Hindlimb muscle (tissue), 1 donor: ENCODE results near the gene TTC21B. TPM values are rescaled to one million over a fixed set of nuclear protein-coding genes. Genes with fewer than 3 reads are reported as not detected.

Experiments used
- DNase-seq: peaks from one replicate; pipeline ENCODE4 v3.0.0-alpha.2; 2013
- polyA plus RNA-seq: library from polyadenylated mRNA; unstranded; fragments of 120-200 nt; gene quantifications from one replicate; pipeline ENCODE4 v1.2.1, GENCODE V29; 2013; ENCODE audit not compliant: insufficient read length

The TTC21B gene
- polyA plus RNA-seq, 1 donor: 20.7 TPM

GRCh38 chr2:165920748-165921147, 32.8 kb downstream of the TTC21B start:
- DNase-seq: no peak

- DNase-seq: no peak
Measured at GRCh38 chr2:165913636-165914035, 39.9 kb downstream of the TTC21B start.

GRCh38 chr2:165911981-165912380, 41.6 kb downstream of the TTC21B start:
- DNase-seq: no peak

DNA sequence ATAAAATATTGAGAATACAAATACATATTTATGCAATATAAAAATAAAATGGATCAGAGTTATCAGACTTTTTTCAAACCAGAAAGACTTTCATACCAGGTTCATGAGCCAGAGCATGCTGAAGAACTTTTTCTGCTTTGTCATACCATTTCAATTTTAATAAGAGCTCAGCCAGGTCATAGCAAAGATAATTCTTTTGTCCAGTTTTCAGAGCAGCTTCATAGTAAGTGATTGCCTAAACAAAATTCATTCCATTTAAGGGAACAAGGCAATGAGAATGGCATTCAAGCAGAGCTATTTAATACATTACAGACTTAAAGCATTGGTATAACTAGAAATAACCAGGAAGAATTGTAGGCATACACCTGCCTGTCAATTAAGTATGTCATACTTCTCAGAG, 42.3 kb downstream of the TTC21B start:
- no peak for DNase-seq

DNA sequence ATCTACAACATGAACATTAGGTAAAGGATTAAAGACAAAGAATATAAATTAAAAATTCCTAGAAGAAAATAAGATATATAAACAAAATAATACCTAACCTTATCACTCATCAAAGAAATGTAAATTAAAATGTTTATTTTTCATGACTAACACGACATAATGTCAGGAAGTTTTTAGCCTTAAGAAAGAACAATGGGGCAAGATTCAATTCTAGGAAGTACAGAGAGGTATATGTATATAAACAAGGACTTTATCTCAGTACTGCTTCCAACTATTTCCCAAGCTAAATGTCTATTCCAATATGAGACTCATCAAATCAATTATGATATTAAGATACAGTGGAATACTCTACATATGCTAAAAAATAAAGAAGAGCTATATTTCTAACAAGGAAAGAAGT, 44.1 kb downstream of the TTC21B start:
- DNase-seq: no peak

GRCh38 chr2:165905854-165906253, 47.7 kb downstream of the TTC21B start:
- DNase-seq: no peak

GRCh38 chr2:165905269-165905668, 48.3 kb downstream of the TTC21B start:
- no peak for DNase-seq

GRCh38 chr2:165904432-165904831, 49.1 kb downstream of the TTC21B start:
- DNase-seq: no peak

DNA sequence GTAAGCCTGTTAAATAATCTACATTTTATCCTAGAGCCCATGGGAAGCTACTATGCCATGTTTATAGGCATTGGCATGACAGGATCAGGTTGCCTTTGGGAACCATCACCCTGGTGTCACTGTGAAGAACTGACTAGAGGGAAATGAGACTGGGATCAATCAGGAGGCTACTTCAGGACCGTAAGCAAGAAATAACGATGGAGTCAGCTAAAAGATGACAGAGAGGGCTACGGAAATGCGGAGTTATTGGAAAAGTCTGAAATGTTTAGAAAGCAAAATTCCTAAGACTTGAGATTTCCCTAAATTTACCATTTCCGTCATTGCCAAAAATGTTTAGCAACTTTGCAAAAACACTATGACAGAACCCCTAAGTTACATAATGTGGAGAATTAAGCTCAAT, 50.2 kb downstream of the TTC21B start:
- no peak for DNase-seq

DNA sequence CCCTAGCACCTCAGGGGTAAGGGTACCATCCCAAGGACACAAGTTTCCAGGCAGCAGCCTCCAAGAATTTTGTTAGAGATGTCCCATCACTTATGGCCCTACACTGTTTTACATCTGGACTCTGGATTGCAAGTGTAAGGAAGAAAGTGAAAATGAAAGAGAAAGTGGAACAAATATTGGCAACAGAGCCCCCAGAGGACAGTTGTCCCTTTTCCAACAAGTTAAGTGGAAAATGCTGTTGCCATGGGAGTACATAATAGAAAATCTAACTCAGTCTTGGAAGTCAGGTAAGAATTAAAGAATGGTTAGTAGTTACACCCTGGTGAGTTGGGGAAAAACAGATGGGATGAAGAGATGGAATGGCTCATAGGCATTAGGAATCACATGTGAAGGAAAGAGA, 50.6 kb downstream of the TTC21B start:
- DNase-seq: peak; percentile 57

- peak; percentile 27 for DNase-seq
Measured at GRCh38 chr2:165901620-165902298, 51.8 kb downstream of the TTC21B start.

DNA sequence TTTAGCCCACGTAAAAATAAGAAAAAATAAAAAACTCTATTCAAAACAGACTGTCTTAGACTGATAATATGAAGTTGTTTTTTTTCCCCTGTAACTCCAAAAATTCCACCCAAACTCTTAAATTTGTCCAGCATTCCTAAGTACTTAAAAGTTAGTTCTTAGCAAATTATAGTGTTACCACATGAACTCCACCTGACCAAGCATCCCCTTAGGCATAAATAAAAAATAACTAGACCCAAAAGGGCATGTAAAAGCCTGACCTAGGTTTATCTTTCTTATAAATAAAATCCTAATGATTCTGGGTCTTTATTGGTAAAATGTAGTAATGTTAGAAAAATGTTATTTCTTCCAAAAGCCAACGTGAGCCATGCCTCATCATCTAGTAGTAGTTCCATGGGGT, 54.3 kb downstream of the TTC21B start:
- DNase-seq: no peak

GRCh38 chr2:165898381-165898780, 55.2 kb downstream of the TTC21B start:
- no peak for DNase-seq

DNA sequence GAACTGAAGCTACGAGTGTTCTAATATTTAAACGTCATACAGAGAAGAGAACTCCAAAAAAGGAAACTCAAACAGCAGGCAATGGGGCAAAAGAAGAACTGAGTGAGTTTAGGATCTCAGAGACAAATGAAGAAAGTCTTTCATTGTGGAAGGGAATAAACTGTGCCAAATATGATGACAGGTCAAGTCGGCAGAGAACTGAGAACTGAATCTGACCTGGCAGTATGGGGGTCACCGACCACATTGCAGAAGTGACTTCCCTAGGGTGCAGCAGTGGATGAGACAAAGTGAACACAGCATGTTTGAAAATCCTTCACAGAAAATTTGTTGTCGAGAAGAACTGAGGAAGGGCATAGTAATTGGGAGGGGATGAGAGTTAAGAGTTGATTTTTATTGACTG, 55.9 kb downstream of the TTC21B start:
- DNase-seq: no peak

DNA sequence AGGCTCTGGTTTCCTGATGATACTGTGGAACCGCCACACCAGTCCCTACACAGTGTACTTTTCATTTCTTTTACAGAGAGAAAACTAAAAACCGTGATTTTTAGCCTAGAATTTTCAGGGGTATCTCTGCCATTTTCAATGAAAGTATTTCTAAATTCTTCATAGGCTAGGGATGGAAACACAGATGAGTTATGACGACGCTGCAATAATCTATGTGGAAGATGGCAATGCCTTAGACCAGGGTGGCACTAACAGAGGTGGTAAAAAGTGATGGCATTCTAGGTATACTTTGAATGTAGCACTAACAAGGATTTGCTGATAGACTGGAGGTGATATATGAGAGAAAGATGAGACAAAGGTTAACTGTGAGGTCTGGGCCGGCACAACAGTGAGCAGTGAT, 56.5 kb downstream of the TTC21B start:
- no peak for DNase-seq

GRCh38 chr2:165895974-165896373, 57.6 kb downstream of the TTC21B start:
- no peak for DNase-seq

- no peak for DNase-seq
Measured at GRCh38 chr2:165893556-165893955, 60.0 kb downstream of the TTC21B start.

- DNase-seq: no peak
Measured at GRCh38 chr2:165892526-165892925, 61.0 kb downstream of the TTC21B start.

- no peak for DNase-seq
Measured at GRCh38 chr2:165891943-165892342, 61.6 kb downstream of the TTC21B start.

DNA sequence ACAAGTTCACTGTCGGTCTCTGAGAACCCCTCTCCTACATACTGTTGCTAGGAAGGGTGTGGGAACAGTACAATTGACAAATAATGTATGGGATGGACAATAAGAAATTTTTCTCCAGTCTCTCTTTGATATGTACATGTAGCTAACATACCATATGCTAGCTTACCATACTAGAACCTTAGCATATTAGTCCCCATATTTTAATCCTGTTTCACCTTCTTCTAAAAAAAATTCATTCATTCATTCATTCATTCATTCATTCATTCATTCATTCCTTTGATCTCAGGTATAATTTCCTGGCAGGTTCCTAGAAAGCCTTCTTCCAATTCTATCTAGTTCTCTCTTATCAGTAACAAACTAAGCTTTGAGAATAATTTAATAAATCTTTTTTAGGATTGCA, 62.2 kb downstream of the TTC21B start:
- DNase-seq: no peak

GRCh38 chr2:165889798-165890197, 63.8 kb downstream of the TTC21B start:
- no peak for DNase-seq

GRCh38 chr2:165889158-165889557, 64.4 kb downstream of the TTC21B start:
- no peak for DNase-seq

- DNase-seq: no peak
Measured at GRCh38 chr2:165888171-165888570, 65.4 kb downstream of the TTC21B start.

GRCh38 chr2:165886487-165887146, 67.0 kb downstream of the TTC21B start:
- DNase-seq: no peak
